Esophagus muscularis mucosa (tissue), 4 donors: ENCODE measurements around the gene RAB12.

Experiments used
- CTCF ChIP-seq, 3 experiments: fragments of 200-600 bp in 2 of 3; fragments of 450-650 bp in 1 of 3; sonication (generic) in 2 of 3; IDR thresholded peaks; one replicate each; pipeline ENCODE4 v1.5.1; 2017 to 2019; ENCODE audit warnings: antibody characterized with exemption in 3 of 3, mild to moderate bottlenecking in 2 of 3, moderate library complexity in 1 of 3
- EP300 ChIP-seq: sonication (generic); formaldehyde crosslinking; IDR thresholded peaks from one replicate; pipeline ENCODE4 v1.6.1; 2017; ENCODE audit warnings: antibody characterized with exemption
- POLR2A ChIP-seq: fragments of 450-650 bp; IDR thresholded peaks from one replicate; pipeline ENCODE4 v1.6.1; 2017; ENCODE audit warnings: antibody characterized with exemption, moderate library complexity, mild to moderate bottlenecking, low read depth
- POLR2AphosphoS5 ChIP-seq, 2 donors: sonication (generic); formaldehyde crosslinking; IDR thresholded peaks; one replicate each; pipeline ENCODE4 v1.6.1; 2017; ENCODE audit warnings: antibody characterized with exemption in 2 of 2

- TF ChIP-seq CTCF (IDR thresholded peaks at IDR 0.05) (no peak), POLR2A (no peak), POLR2AphosphoS5 (IDR thresholded peaks at IDR 0.05) (no peak), EP300 (no peak)
Measured at GRCh38 chr18:8675057-8675456, 65.8 kb downstream of the RAB12 start.
